ENCODE results near the gene ZNF764. TPM values are rescaled to one million over a fixed set of nuclear protein-coding genes. Genes with fewer than 3 reads are reported as not detected.

ZNF764 gene
- total RNA-seq, 1 experiment from 2014 or later: 15.2 TPM

DNA sequence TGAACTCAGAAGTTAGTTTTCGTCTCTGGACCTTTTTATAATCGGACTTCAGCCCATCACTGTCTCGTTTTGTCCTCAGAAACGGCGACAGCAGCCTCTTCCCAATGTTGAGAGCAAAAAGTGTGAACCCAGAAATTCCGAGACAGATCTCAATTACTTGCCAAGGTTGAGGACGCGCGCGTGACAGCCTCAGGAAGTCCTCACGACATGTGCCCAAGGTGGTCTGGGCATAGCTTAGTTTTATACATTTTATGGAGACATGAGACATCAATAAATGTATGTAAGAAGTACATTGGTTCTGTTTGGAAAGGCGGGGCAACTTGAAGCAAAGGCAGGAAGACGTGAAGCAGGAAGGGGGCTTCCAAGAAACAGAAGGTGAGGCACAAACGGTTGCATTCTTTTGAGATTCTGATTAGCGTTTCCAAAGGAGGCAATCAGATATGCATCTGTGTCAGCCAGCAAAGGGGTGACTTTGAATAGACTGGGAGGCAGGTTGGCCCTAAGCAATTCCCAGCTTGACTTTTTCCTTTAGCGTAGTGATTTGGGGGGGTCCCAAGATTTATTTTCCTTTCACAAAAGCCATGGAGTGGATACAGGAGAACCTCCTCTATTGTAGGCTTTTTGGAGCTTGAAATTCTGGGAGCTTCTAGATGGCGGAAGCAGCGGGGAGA, 22.9 kb downstream of the ZNF764 start:
- H3K27ac ChIP-seq (ENCODE audit: low read depth, low read length, poor library complexity, severe bottlenecking): peak overlapping the region; percentile 93
- BruUV-seq (replicated peaks): TSS peak; percentile 89
- H3K9me3 ChIP-seq (ENCODE audit: low read depth, low read length, poor library complexity, severe bottlenecking): no peaks in the 10 kb centered on the region
- TF ChIP-seq CTCF (conservative IDR thresholded peaks at IDR 0.05; ENCODE audit: low read depth, low read length) (no peak), EZH2 (IDR thresholded peaks at IDR 0.05; ENCODE audit: borderline replicate concordance, low read depth, low read length, poor library complexity, severe bottlenecking) (no peak)
- ChIA-PET CTCF (interaction anchor here (0.7 to 1.0 kb wide), 3 partner anchors 8 to 85 kb away, joined by 3 to 5 read pairs (median 3); partner anchors contain the start of gene ZNF688), POLR2A (ENCODE audit: low non-redundant PET) (interaction anchor here (0.6 kb wide), 1 partner anchor 9 kb away, joined by 4 read pairs; no protein-coding TSS in a partner anchor)
- H3K27me3 ChIP-seq (replicated peaks; ENCODE audit: insufficient read depth, low read depth, low read length, poor library complexity): no peaks in the 10 kb centered on the region
- intact Hi-C loops (cut with micrococcal nuclease; ENCODE audit: unreplicated experiment): loop anchor here (1.0 kb wide), 1 partner anchor 23 kb away; the partner anchor contains the start of gene ZNF764
- peaks cover 18% of the 10 kb centered on the region for H3K36me3 ChIP-seq (ENCODE audit: insufficient read depth, low read length, poor library complexity, severe bottlenecking)
- H3K4me3 ChIP-seq (ENCODE audit: low read depth, low read length, poor library complexity, severe bottlenecking): peak overlapping the region; percentile 70
- no peak for DNase-seq (ENCODE audit: low spot score)
- peaks cover 9% of the 10 kb centered on the region for H3K4me1 ChIP-seq (ENCODE audit: insufficient read depth, low read length, poor library complexity, severe bottlenecking)

GRCh38 chr16:30534368-30535105, 23.6 kb downstream of the ZNF764 start, which contains the start of gene ZNF747:
Gene ZNF747, minus strand, starts transcription at chr16:30534858. Its CDS starts 179 bp downstream, at chr16:30534679.
- peak; percentile 90 for DNase-seq (ENCODE audit: low spot score)
- ChIA-PET CTCF (interaction anchor here (0.6 kb wide), 1 partner anchor 34 kb away, joined by 3 read pairs; no protein-coding TSS in a partner anchor), POLR2A (ENCODE audit: low non-redundant PET) (interaction anchor here (0.6 kb wide), 1 partner anchor 10 kb away, joined by 4 read pairs; no protein-coding TSS in a partner anchor)
- peaks cover 18% of the 10 kb centered on the region for H3K36me3 ChIP-seq (ENCODE audit: insufficient read depth, low read length, poor library complexity, severe bottlenecking)
- peaks cover 9% of the 10 kb centered on the region for H3K4me1 ChIP-seq (ENCODE audit: insufficient read depth, low read length, poor library complexity, severe bottlenecking)
- H3K27me3 ChIP-seq (replicated peaks; ENCODE audit: insufficient read depth, low read depth, low read length, poor library complexity): no peaks in the 10 kb centered on the region
- intact Hi-C loops (cut with micrococcal nuclease; ENCODE audit: unreplicated experiment): loop anchor here (1.0 kb wide), 1 partner anchor 24 kb away; the partner anchor contains the start of gene ZNF764
- peak within 1 kb of the TSS; percentile 93 for H3K27ac ChIP-seq (ENCODE audit: low read depth, low read length, poor library complexity, severe bottlenecking)
- TF ChIP-seq EZH2 (IDR thresholded peaks at IDR 0.05; ENCODE audit: borderline replicate concordance, low read depth, low read length, poor library complexity, severe bottlenecking): no peak
- TF ChIP-seq CTCF (conservative IDR thresholded peaks at IDR 0.05; ENCODE audit: low read depth, low read length): no peak
- no peaks in the 10 kb centered on the region for H3K9me3 ChIP-seq (ENCODE audit: low read depth, low read length, poor library complexity, severe bottlenecking)
- H3K4me3 ChIP-seq (ENCODE audit: low read depth, low read length, poor library complexity, severe bottlenecking): peak within 1 kb of the TSS; percentile 70
- BruUV-seq (replicated peaks): TSS peak; percentile 54

DNA sequence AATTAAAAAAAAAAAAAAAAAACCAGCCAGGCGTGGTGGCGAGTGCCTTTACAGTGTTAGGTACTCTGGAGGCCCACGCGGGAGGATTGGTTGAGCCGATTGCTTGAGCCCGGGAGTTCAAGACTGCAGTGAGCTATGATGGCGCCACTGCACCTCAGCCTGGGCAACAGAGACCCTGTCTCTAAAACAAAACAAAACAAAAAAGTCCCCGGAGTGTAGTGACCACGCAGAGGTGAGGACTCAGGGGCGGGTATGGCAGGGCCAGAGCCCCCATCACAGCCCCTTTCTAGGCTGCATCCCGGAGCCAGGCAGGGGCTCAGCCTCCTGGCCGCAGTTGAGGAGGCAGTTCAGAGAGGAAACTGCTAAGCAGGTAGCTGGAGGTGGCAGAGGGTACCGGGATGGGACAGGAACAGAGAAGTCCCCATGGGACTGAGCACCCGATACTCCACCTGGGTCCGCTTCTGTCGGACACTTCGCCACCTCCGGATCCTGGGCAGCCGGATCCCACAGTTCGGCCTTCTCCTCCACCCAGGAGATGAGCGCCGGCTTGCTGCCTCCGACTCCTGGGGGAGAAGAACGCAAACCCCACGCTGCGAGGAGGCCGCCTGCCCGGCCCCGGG, 24.3 kb downstream of the ZNF764 start:
- DNase-seq (ENCODE audit: low spot score): peak; percentile 27
- H3K36me3 ChIP-seq (ENCODE audit: insufficient read depth, low read length, poor library complexity, severe bottlenecking): peaks cover 18% of the 10 kb centered on the region
- POLR2A ChIA-PET (ENCODE audit: low non-redundant PET): no interaction called here
- no peaks in the 10 kb centered on the region for H3K9me3 ChIP-seq (ENCODE audit: low read depth, low read length, poor library complexity, severe bottlenecking)
- intact Hi-C loops (cut with micrococcal nuclease; ENCODE audit: unreplicated experiment): no loop called here
- peaks cover 9% of the 10 kb centered on the region for H3K4me1 ChIP-seq (ENCODE audit: insufficient read depth, low read length, poor library complexity, severe bottlenecking)
- no peak for TF ChIP-seq CTCF (conservative IDR thresholded peaks at IDR 0.05; ENCODE audit: low read depth, low read length)
- no peak for TF ChIP-seq EZH2 (IDR thresholded peaks at IDR 0.05; ENCODE audit: borderline replicate concordance, low read depth, low read length, poor library complexity, severe bottlenecking)
- no TSS peak for BruUV-seq (replicated peaks)
- peak overlapping the region; percentile 93 for H3K27ac ChIP-seq (ENCODE audit: low read depth, low read length, poor library complexity, severe bottlenecking)
- peak overlapping the region; percentile 70 for H3K4me3 ChIP-seq (ENCODE audit: low read depth, low read length, poor library complexity, severe bottlenecking)
- CTCF ChIA-PET: interaction anchor here (0.6 kb wide), 1 partner anchor 35 kb away, joined by 3 read pairs; no protein-coding TSS in a partner anchor
- no peaks in the 10 kb centered on the region for H3K27me3 ChIP-seq (replicated peaks; ENCODE audit: insufficient read depth, low read depth, low read length, poor library complexity)
